Stimulated activated naive CD4-positive, alpha-beta T cell (primary cell): ENCODE measurements around the gene RP9.

Experiments
- DNase-seq, 6 experiments: peaks; one replicate each; lab custom pipeline; 2025; lab: John Stamatoyannopoulos, UW

RP9 gene, protein sequence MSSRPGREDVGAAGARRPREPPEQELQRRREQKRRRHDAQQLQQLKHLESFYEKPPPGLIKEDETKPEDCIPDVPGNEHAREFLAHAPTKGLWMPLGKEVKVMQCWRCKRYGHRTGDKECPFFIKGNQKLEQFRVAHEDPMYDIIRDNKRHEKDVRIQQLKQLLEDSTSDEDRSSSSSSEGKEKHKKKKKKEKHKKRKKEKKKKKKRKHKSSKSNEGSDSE

DNA sequence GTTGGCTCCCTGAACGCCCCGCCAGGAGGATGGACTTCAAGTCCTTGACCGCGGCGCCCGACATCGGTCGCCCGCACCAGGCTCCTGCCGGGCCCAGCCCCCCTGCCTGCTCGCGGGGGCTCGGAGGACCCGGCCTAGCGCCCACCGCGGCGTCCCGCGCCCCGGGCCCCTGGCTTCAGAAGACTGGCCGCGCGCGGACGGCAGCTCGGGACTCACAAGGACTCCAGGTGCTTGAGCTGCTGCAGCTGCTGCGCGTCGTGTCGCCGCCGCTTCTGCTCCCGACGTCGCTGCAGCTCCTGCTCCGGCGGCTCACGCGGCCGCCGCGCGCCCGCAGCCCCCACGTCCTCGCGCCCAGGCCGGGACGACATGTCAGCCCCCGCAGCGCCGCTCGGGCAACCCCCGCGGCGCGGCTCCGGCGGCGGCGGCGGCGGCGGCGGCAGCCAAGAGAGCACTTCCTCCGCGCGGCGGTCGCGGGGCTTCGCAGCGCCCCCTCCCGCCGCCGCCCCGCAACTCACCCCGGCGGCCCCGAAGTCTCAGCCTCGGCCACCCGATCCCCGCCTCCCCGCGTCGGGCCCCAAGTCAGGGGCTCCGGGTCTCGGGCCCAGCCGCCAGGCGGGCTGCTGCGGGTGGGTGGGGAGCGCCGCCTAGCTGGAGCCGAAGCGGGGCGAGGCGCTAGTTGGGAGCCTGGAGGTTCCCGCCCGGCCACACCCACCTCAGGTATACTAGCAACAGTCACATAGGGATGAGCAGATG lies at the start of gene RP9:
Gene RP9, minus strand, starts transcription at position 400 of the 753 bp plus-strand sequence. Its CDS starts 32 bp downstream, at position 368.
- DNase-seq = peak; percentile 46 to 78 (median 72)

DNA sequence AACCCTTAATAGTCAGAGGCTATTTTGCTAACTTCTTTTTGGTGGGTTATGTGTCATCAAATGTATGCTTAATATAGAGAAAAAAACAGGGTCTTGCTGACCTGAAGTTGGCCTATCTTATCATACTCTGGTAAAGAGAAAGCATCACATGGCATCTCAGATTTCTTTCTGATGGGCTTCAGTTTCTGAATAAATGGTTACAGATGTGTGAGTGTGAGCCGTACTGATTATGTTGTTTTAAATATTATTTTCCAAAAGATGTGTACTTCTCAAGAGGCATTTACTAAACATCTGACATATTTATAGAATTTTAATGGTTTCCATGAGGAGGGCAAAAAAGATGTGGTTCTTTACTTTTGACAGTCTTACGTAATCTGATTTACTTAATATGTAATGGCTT lies 48.6 kb upstream of the RP9 start:
- no peak for DNase-seq

DNA sequence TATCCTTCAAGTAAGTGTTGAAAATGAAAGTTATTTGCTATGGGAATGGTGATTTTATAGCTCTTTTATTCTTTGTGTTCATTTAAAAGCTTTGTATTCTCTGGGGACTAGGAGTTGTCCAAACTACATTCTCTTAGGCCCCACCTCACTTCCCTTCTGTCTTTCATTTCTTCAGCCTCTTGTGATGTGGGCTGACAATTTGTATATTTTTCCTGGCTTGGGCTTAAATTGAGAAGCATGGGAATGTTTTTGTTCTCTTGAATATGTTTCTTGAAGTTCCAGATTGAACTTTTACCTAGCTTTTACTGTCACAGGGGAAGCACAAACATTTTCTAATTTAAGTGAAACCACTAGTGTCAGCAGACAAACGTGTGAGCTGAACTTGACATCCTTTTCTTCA lies 48.1 kb upstream of the RP9 start:
- DNase-seq = no peak

DNA sequence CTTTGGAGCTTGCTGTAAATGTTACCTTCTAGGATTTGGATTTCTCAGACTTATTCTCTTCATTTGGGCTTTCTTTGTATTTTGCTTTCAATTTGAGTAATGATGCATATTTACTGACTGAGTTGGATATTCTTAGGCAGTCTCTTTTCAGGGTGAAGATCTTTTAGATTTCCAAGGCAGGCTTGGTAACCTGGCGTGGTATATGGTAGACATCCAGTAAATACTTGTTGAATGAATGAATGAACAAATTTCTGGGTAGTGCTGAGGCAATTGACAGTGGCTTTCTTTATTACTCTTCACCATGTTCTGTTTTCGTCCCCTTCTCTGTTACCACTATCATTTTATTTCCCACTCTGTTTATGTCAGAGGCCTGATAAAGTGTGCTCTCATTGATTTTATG lies 47.2 kb upstream of the RP9 start:
- DNase-seq = no peak

DNA sequence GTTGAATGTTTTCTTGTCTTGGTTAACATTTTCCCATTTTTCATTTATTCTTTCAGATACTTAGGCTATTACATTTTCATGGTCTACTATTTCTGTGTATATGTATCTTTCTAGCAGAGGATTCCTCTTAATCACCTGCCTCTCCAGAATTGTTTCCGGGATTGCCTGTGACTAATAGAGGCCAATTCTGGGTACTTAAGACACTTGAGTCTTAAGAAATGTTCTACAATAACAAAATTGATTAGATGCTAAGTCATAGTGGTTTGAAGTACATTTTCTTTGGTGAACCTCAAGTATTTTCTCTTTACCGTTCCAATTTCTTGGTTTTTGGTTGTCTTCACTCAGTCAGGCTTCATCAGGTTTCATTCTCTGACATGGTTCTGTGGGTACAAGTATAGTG lies 46.6 kb upstream of the RP9 start:
- DNase-seq = no peak

DNA sequence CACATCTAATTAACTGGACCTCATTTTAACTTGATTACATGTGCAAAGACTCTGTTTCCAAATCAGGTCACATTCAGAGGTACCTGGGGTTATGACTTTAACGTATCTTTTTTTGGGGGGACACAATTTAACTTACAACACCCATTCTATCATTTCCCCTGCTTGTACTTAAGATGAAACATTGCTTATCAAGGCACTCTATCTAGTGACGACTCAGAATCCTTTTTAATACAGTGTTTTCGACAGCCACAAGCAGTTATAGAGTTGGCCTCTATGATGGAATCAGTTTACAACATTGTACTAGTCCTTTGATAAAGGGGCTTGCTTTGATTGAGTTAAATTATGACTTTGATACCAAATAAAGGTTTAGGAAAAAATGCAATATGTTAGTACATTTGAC lies 42.9 kb upstream of the RP9 start:
- DNase-seq = no peak

DNA sequence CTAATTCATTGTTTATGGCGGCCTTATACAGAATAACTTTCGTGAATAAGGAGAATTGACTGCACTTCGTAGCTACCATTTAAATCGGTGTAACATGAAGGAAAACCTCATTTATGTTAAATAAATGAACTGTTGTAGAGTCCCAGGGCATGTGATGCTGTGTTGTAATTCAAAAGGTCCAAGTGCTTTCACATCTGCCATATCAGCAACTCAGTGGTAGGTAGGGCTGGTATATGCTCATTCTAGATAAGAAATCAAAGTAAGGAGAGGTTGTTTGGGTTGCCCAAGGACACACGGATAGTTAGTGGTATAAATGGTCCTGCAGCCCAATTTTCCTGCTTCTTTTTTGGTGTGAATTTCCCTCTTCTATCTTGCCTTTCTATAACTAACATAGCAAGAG lies 36.0 kb upstream of the RP9 start:
- DNase-seq = no peak

DNA sequence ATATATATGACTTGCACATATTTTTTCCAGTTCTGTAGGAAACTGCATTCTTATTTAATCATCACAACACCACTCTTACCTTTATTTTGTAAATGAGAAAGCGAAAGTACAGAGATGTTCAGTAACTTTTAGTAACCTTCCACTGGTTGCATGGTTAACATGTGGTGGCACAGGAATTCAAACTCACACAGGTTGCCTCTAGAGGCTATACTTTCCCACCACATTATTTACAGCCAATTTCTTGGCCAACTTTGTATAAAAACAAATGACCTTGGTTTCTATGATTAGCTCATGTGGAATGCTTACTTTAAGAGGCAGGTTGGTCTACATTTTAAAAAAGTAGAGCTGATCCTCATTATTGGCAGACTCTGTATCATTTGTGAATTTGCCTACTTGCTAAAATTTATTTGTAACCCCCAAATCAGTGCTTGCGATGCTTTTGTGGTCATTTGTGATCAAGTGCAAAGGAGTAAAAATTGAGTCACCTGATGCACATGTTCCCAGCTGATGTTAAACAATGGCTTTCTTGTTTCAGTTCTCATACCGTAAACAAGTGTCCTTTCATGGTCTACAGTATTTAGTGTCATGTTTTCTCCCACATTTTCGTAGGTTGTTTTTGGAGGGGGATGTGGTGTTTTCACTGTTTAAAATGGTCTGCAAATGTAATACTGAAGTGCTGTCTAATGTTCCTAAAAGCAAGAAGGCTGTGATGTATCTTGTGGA lies 35.0 kb upstream of the RP9 start:
- DNase-seq = no peak

DNA sequence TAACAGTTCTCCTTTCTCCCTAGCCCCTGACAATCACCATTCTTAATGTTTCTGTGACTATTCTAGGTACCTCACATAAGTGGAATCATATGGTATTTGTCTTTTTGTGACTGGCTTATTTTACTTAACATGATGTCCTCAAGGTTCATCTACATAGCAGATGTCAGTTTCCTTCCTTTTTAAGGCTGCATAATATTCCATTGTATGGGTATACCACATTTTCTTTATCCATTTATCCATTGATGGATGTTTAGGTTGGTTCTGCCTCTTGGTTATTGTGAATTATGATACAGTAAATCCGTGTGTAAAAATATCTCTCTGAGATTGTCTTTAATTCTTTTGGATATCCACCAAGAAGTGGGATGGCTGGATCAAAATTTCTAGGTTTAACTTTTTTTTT lies 33.4 kb upstream of the RP9 start:
- DNase-seq = no peak

DNA sequence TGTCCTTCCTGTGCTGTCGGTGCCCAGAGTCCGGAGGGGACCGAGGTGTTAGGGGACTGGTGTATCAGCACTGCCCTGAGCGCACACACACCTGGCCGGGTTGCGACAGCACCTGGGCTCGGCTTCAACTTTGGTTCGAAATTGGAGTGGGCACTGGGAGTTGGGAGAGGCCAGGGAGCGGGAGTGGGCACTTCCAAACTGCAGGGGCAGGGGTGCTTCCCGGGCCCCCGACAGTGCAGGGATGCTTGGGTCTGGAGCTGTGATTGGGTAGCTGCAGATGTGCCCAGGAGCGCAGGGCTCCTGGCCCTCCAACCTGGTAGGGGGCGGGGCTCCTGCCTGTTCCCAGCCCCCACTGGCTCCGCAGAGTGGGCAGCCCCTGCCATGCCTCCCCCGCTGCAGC lies 27.9 kb upstream of the RP9 start:
- no peak for DNase-seq

DNA sequence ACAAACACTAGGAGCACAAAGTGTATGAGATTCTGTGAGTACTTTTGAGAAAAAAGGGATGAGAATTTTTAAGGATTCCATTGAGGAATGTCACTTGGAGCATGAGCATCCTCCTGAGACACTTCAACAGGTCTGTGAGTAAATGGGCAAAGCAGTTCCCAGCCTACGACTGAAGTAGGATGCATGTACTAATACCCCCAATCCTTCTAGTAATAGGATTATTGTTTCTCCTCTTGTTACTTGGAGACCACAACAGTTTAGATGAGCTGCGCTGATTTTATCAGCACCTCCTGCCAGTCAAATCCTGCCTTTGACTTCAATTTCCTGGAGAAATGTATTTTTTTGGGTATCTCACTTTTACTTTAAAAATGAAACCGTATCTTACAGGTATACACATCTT lies 21.0 kb upstream of the RP9 start:
- DNase-seq = peak in 2 of 6 experiments; percentile 5 to 6

DNA sequence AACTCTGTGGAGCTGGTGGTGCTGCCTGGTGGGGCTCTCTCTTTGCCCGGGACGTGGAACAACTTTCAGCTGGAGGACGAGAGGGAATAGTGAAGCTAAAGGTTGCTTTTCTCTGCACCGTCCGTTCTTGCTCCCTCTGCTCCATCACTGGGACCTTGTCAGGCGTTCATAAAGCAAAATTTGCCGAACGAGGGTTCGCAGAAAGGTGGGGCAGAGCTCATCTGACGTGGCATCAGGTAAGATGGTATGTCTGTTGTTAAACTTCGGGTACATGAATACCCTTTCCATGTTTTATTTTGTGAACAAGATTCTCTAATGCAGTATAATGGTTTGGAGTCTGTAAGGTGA lies 20.6 kb upstream of the RP9 start:
- no peak for DNase-seq

DNA sequence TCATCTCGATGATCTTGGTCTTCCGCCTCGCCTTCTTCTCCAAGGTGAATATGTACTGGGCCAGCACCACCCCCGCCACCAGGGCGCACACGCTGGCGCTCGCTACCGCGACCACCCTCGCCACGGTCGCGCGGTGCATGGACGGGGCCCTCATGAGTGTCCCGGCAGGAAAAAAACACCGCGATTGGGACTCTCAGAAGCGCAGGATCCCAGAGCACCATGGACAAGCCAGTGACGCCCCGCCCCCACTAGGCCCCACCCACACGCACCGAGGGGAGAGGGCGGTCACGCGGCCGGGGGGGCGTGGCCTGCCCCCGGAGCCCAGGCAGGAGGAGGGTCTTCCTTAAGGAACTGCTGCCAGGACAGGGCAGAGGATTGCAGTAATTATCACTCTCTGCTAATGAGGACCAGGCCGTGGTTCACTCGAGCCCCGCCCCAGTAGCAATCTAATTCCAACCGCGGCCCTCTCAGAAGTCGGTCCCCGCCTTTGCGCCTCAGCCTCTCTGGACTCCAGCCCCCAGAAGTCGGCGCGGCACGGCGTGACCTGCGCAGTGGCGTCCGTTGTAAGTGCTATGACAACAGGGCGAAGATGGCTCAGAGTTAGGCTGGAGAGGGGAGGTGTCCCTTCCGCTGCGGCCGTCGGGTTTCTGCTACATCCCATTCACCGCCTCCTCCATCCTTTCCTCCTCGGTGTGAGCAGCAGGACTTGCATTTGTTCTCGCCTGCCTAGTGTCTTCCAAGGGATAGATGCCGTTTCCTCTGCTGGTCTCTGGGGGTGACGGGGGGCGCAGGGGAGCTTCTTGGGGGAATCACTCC lies 20.0 kb upstream of the RP9 start, which contains the start of gene BBS9:
Gene BBS9, plus strand, starts transcription at position 575 of the 816 bp plus-strand sequence. CDS start 16,689 bp downstream, outside the sequence.
- peak; percentile 78 to 99 (median 89) for DNase-seq

DNA sequence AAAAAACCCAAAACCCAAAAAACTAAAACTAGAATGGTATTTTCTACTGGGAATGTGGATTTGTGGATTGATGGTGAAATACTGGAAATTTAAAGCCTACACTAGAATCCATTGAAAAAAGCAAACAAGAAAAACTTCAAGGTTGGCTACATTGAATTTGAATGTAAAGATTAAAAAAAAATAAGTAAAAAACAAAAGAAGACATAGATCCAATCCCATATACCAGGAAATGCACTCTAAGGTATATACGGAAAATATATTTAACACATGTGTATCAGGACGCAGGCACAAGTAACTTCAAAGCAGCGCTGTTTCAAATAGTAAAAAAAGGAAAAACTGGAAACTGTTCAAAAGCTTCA lies 19.4 kb upstream of the RP9 start:
- DNase-seq = no peak

DNA sequence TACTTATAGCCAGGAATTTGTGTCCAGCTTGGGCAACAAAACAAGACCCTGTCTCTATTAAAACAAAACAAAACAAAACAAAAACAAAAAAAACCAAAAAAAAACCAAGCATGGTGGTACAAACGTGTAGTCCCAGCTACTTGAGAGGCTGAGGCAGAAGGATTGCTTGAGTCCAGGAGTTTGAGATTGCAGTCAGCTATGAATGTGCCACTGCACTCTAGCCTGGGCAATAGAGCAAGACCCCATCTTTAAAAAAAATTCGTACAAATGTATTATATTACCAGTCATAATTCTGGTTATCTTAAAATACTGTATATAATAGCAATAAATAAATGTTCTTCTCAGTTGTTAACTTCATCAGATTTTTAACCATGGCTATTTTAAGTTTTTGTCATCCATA lies 17.9 kb upstream of the RP9 start:
- no peak for DNase-seq

DNA sequence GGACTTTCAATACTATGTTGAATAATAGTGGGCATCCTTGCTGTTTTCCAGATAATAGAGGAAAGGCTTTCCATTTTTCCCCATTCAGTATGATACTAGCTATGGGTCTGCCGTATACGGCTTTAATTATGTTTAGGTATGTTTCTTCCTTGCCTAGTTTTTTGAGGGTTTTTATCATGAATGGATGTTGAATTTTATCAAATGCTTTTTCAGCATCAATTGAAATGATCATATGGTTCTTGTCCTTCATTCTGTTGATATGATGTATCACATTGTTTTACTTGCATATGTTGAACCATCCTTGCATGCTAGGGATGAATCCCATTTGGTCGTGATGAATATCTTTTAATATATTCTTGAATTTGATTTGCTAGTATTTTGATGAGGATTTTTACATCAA lies 9.2 kb upstream of the RP9 start:
- no peak for DNase-seq

DNA sequence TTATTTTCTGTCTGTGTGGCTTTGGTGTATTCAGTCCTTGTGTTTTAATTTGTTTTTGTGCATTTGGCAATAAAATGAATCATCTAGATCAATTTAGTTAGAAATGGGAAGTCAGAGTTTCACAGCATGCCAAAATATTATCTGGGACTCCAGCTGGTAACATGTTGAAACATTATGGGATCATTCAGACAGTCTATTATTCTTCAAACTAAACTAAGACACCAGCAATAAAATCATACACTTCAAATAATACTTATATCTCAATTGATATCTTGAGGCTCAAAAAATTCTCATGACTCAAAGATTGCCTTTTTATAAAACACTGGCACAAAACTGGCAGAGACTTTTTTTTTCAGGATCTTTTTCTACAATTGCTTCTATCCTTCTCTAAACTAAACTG lies 5.8 kb upstream of the RP9 start:
- no peak for DNase-seq

DNA sequence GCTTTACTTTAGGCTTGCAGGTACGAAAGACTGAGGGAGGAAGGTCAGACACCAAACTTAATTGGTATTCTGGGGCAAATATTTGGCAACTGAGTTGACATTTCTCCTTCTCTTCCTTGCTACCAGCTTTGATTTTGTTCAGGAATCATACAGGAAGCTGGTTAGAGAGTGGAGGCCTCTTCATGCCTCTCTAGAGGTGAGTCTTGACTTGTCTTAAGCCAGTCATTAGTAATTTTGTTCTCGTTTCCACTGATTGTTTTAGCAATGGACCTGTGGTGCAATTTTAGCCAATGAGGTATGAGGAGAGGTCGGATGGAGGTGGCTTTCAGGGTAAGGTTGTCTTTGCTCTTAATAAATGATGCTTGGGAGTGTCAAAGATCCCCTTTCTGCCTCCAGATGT lies 2.4 kb upstream of the RP9 start:
- DNase-seq = no peak

DNA sequence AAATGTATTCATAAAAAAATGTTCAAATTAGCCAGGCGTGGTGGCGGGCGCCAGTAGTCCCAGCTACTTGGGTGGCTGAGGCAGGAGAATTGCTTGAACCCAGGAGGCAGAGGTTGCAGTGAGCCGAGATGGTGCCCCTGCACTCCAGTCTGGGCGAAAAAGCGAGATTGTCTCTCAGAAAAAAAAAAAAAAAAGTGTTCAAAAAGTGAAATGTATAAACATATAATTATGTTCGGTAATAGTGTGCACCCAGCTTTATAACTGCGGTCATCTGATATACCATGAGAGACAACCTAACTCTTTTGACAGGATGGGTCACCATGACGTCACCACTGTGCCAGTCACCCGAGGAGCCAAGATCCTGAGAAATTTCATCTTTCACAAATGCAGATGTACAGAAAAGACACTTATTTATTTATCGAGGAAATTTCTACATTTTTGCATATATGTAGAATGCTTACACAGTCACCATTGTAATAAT lies 594 bp upstream of the RP9 start:
- DNase-seq = no peak

DNA sequence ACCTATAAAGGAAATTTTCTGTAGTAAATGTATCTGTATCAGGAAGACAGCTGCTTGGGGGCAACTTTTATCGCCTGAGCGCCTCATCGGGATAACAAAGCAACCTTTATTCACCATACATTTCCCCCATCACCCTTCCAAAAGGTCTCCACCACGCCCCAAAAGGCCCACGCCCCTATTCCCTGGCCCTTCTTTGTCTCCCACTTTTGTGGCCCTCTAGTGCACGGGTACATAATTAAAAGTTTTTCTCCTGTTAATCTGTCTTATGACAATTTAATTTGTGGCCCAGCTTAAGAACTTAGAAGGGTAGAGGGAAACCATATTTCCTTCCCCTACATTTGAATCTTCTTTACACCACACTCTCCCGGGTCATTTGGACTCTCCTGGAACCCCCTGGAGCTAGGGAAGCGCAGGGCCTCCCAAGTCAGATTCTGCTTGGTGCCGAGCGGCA lies 625 bp downstream of the RP9 start:
- DNase-seq = peak in 1 of 6 experiments; percentile 8

DNA sequence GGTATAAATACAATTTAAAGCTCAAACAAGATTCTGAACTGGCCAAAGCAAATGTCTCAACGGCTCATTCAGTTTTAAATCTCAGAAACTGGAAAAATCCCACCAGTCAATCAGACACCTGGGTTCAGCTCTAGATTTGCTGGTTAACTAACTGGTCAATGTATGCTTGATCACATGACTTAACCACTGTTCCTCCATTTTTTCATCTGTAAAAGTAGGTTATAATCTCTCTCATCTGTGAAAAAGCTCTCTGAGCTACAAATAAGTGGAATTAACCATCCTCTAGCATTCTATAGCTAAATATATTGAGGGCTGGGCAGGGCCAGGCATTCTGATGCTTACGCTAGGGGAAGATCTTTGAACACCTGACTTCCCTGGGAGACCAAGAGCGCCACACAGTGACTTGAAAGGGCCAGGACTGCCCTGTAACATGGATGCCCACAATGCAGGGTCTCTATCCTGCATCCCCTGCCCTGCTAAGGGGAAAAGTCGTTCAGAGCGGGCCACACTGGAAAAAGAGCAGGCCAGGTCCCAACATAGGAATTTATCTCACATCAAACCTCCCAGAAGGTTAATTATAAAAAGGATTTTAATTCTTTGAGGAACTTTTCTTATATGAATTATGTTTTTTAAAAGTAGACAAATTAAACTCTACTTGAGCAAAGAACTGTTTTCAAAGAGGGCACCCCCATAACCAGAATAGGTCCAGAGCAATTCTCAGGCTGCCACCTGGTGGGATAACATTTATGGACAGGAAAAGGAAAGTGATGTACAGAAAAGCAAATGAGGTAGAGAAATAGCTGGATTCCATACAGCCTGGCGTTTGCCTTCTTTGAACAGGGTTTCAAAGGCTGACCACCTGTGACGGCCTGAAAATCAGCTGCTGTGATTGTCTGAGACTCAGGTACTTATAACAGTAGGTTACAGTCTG lies 1.8 kb downstream of the RP9 start:
- peak in 4 of 6 experiments; percentile 5 to 46 (median 16) for DNase-seq
